CD4-positive, alpha-beta T cell treated with Interleukin-4 for 1 hour (primary cell): ENCODE measurements around the gene ZNF792.
"Not testable (repeated sequence)": the region's sequence is repeated elsewhere in the genome, so short reads cannot be mapped to it uniquely, and the experiment has no call there.

ENCODE experiments used
- DNase-seq, 2 donors: peaks; one replicate each; pipeline ENCODE4 v3.0.0-alpha.2; 2020 to 2022

Gene ZNF792

DNA sequence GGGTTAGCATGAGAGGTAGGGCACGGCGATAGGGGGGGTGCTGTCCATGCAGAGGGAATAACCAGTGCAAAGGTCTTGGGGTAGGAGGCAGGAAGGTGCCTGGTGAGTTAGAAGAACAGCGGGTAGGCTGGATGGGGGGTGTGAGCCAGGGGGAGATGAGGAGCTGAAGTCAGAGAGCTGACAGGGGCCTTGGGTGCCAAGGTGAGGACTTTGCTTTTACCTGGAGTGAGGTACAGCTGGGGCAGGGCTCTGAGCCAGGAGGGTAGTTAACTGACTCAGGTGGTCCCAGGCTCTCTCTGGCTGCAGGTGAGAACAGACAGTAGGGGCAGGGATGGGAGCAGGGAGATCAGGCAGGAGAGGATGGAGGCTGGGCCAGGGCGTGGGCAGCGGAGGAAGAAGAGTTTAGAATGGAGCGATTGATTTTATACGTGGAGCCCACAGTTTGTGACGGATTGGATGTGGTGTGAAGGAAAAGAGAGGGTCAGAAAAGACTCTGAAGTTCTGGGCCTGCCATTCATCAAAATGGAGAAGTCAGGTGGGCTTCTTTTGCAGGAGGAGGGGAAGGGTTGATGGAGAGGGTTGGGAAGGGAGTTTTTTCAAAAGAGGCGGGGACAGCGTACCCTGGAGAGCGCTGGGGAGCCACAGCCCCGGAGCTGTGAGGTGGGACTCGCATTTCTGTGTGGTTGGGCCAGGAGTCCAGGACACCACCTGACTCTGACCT is 34.9 kb upstream of the ZNF792 start:
- DNase-seq: no peak

DNA sequence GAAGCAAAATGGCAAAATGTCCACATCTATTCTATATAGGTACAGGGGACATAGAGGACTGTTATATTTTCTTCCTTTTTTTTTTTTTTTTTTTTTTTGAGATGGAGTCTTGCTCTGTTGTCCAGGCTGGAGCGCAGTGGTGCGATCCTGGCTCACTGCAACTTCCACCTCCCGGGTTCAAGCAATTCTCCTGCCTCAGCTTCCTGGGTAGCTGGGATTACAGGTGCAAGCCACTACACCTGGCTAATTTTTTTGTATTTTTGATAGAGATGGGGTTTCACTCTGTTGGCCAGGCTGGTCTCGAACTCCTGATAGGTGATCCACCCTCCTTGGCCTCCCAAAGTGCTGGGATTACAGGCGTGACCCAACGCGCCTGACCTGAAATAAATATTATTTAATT is 34.2 kb upstream of the ZNF792 start:
- not testable (repeated sequence) for DNase-seq

DNA sequence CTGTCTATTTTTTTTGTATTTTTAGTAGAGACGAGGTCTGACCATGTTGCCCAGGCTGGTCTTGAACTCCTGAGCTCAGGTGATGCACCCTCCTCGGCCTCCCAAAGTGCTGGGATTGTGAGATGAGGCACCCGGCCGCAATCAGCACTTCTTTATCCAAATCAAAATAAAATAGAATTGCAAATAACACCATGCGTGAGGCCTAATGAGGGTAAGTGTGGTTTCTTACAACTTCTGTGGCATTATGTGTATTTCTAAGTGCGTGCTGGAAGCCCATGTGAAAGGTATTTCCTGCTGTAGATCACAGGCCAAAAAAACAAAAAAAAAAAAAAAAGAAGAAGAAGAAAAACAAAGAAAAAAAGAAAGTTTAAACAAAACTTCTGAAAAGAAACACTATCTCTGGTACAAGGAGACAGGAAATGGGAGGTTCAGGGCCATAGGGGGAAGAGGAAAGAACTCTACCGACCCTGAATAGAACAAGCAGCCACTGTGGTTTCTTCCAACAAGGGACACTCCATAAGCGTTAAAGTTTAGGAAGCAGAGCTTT is 33.1 kb upstream of the ZNF792 start:
- DNase-seq: peak in 1 of 2 donors; percentile 50

DNA sequence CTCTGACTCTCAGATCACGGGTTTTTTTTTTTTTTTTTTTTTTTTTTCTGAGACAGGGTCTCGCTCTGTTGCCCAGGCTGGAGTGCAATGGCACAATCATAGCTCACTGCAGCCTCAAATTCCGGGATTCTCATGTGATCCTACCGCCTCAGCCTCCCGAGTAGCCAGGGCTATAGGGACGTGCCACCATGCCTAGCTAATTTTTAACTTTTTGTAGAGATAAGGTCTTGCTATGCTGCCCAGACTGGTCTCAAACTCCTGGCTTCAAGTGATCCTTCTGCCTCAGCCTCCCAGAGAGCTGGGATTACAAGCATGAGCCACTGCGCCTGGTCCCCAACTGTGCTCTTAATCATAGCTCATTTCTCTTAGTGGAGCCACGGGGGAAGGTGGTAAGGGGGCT is 31.5 kb upstream of the ZNF792 start:
- DNase-seq: no peak

DNA sequence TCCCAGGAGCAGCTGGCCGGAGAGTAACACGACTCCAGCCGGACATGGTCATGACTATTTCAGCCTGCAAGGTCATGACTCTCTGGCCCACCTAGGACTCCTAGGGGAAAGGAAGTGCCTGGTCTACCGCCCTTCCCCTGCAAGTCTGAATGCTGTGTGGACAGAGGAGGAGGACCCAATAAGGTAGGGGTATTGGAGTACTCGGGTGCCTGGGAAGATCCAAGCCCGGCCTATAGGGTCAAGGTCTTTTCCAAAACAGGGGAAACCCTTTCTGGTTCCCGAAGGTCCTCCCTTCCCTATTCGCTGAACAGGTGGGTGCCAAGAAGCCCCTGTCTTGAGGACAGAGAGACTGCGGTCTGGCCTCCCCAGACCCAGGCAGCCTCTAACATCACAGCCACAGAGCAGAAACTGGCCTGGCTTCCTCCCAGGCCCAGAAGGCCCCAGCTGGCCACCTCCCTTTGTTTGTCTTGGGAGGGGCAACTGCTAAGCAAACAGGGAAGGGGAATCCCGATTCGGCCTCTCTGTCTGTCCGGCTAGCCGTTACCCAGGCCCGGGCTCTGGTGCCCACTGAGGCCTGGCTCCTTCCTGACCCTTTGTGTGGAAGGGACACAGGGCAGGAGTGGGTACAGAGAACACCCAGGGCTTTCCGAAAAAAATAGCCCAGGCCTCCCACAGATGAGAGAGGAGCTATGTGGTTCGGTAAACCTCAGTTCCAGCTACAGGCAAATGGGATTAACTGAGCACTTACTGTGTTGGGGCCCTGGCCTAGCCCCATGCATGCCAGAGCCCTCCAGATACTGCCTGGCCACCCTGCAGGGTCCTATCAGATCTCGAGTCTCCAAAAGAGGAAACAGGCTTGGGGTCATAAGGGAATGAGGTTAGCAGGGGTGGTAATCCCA is 30.9 kb upstream of the ZNF792 start:
- no peak for DNase-seq

DNA sequence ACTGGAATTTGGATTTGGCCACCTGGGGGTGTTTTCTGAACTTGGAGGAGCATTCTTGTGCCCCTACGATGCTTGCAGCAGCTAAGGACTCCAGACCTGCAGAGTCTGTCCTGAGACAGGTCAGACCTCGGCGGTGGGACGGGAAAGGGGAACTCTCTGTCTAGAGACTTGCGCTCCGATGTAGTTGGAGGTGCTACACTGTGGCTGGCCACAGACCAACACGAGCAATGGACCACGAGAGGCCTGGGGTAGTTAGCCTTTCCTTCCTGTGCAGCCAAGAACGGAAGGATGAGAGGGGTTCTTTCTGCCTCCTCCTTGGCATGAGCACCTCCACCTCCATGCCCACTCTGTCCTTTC is 30.2 kb upstream of the ZNF792 start:
- DNase-seq: no peak

DNA sequence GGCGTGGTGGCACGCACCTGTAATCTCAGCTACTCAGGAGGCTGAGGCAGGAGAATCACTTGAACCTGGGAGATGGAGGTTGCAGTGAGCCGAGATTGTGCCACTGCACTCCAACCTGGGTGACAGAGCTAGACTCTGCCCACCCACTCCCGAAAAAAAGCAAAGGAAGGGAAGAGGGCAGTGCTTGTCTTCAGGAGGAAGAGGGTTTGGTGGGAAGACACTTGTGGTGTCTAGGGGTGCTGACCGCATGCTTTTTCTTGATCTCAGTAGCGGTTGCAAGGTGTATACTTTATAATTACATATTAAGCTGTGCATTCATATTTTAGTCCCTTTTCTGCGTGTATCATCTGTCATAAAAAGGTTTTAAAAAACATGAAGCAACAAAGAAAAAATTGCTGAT is 28.6 kb upstream of the ZNF792 start:
- peak in 1 of 2 donors; percentile 21 for DNase-seq

DNA sequence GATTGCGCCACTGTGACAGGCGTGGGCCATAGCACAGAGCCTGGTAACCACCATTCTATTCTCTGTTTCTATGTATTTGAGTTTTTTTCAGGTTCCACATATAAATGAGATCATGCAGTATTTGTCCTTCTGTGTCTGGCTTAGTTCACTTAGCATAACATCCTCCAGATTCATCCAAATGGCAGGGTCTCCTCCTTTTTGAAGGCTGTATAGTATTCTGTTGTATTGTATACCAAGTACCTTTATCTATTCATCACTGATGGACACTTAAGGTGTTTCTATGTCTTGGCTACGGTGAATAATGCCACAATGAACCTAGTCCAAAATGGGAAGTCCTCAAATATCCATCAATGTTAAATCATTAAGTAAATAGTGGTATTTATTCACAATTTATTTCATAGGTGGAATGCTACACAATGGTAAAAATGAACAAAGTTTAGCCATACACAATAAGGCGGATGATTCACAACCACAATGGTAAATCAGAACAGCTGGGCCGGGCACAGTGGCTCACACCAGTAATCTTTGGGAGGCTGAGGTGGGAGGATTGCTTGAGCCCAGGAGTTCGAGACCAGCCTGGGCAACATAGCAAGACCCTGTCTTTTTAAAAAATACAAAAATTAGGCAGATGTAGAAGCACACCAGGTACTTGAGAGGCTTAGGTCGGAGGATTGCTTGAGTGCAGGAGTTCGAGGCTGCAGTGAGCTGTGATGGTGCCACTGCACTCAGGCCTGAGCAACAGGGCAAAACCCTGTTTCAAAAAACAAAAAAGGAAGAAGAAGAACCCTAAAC is 27.7 kb upstream of the ZNF792 start:
- no peak for DNase-seq

DNA sequence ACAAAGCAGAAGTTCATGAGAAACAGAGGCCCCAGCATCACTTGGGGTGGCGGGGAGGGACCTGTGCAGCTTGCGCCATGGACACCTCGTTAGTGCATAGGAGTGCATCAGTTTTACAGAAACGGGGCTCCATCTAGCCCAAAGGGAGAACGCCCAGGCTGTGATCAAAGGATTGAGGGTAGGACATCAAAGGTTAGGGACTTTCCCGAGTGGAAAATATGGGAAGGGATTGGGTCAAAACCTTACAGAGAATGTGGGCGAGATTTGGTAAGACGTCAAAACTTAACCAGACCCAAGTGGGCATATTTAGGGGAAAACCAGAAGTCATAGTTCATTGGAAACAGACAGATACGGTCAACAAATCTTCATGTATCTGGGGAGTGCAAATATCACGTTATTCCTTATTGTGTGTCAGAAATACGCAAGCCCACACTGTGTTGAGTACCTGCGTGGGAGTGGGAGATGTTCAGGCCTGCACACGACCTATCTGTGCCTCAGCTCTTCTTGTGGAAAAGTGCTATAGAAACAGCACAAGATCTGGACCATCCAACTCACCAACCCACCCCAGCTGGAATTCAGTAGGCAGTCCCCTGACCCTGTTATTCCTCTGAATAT is 26.7 kb upstream of the ZNF792 start:
- peak in 1 of 2 donors; percentile 13 for DNase-seq

DNA sequence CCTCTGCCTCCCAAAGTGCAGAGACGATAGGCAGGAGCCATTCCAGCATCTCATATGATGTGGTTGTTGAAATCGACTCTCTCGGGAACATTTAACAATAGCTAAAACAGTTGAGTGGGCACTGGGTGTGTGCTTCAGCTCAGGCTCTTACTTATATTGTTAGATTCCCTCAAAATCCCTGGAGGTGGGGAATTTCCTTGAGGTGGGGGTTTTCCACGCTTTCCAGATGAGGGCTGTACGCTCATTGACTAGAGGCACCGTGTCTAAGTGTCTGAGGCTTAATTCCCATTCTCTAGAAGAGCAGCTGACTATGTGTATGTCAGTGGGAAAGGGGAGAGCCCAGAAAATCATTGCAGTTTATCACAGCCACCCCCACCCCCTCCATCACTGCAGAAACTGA is 25.3 kb upstream of the ZNF792 start:
- DNase-seq: no peak

DNA sequence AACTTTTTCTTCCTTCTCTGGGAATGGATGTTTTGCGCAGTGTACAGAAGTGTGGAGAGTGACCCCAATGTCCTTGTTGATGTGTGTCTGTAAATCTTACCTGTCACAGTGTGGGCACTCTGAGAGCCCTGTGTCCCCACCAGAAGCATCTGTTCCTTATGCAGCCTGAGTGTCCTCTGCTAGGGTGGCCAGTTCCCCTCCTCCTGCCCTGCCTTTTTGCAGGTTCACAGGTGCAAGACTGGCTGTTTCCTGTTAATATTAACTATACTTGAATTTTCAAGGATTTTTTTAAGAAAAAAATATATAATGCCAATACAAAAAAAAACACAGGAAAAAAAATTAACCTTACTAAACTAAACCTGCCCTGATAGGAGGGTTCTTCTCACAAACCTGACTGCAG is 24.1 kb upstream of the ZNF792 start:
- DNase-seq: no peak

DNA sequence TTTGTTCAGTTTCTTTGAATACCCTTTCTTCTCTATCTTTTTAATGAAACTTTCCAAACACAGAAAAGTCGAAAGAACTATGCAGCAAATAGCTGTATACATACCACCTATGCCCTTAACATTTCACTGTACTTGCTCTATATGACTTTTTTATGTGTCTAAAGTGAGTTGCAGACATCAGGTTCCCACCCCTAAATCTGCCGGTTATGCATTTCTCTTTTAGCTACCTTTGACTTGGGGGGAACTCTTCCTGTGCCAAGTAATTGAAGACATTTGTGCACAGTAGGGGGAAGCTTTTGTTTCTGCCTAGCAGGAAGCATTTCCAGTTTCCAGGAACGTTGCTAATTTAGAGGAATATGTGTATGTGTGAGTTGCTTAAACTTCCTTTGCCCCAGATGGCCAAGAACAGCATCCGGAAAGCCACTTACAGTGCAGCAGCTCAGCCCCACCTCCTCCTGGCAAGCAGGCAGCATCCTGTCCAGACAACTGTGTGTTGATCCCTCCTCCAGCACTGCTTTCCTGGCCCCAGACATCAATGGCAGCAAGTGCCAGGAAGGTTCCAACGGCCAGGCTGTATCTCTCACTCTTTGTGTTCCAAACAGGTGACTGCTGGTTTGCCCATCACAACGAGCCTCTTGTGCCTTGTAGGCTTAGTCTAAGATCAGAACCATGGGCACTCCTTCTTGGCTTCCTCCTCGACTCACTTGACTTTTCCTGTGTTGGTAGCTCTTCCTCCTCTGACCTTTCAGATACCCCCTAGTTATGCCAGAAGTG is 21.4 kb upstream of the ZNF792 start:
- DNase-seq: no peak

DNA sequence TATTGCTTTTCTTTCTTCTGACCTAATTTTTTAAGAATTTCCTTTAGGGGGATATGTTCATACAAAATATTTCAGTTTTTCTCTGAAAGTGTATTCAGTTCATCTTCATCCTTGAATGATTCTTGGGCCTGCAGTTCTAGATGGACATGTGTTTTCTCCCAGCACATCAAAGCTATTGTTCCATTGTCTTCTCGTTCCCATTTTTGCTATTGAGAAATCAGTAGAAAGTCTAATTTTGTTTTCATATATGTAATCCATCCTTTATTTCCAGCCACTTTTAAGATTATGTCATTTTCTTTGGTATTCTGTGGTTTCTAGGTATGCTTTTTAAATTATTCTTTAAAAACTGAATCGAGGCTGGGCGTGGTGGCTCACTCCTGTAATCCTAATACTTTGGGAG is 20.3 kb upstream of the ZNF792 start:
- DNase-seq: no peak

DNA sequence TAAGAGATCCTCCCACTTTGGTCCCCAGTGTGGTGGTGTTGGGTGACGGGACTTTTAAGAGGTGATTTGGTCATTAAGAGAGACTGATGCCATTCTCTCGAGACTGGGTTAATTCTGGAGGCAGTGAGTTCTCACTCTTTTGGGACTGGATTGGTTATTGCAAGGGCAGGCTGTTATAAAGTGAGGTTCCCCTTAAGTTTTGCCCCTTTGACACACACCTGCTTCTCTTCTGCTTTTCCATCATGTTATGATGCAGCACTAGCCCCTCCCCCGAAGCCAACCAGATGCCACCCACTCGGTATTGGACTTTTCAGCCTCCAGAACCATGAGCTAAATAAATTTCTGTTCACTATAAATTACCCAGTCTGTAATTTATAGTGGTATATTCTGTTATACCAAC is 19.8 kb upstream of the ZNF792 start:
- no peak for DNase-seq

DNA sequence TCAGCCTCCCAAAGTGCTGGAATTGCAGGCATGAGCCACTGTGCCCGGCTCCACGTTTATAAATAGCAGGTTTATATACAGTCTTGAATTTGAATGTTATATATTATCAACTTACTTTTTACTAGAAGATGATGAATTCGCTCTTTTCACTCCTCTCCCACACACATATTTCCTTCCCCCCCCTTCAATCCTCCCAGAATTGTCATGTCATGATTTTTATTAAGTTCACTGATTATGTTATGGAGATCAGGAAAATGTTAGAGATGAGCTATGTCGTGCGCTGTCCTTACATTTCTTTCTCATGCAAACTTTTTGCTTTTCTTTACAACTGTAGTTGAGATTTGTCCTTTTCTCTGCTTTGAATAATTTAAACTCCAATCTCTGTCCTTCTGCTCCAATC is 18.2 kb upstream of the ZNF792 start:
- DNase-seq: no peak

DNA sequence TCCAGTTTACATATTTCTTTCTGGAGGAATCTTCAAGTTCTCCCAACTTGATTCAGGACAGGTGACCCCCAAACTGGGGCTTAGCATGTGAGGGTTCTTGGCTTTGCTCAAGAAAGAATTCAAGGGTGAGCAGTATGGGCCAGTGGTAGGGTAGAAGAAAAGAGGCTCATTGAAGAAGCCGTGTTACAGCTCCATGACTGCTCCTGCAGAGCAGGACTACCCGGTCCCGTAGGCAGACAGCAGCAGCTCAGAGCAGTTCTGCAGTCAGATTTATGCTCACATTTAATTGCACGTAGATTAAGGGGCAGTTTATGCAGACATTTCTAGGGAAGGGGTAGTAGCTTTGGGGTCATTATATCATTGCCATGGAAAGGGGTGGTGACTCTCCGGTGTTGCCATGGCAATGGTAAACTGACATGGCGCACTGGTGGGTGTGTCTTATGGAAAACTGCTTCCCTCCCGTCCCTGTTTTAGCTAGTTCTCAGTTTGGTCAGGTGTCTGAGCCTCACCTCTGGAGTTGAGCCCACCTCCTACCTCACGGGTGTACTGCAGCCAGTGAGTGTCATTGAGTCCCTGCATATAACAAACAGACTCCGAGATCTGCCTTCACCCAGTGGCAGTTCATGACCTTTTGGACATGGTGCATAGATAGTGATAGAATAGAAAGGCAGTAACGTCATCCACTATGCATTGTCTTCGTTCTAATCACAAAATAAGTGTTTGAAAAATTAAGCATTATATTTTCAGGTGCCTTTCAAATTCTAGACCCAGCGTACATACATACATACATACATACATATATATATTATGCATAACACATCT is 16.0 kb upstream of the ZNF792 start:
- DNase-seq: no peak

DNA sequence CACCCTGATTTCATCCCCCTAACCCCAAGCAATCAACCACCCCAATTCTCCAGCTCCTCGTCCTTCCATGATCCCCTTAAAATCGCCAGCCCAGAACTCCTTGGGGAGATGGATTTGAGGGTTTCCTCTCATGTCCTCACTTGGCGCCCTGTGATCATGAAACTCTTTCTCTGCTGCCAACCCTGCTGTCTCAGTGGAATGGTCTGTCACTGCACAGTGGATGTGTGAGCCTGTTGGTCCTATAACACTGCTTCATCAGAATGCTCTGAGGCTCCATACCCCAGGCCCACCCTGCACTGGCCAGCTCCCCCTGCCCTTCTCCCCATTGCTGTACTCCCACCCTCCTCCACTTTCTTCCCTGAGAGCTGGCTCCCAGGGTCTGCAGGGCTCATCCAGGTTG is 12.6 kb upstream of the ZNF792 start:
- no peak for DNase-seq

DNA sequence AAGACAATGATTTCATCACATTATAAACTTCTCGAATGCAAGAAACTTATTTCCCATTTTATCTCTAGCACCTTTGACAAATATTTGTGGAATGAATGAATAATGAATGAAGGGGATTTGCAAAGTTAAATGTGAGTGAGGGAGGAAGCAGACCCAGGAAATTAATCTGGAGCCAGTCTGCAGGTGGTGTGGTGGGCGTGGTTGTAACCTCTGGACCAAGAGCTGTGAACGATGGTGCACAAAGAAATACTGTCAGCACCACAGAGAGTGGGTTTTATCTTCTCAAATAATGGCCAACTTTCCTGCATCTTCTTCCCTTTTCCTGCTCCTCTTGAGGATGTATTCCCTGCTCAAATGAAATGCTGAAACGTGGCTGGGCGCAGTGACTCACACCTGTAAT is 11.0 kb upstream of the ZNF792 start:
- no peak for DNase-seq

DNA sequence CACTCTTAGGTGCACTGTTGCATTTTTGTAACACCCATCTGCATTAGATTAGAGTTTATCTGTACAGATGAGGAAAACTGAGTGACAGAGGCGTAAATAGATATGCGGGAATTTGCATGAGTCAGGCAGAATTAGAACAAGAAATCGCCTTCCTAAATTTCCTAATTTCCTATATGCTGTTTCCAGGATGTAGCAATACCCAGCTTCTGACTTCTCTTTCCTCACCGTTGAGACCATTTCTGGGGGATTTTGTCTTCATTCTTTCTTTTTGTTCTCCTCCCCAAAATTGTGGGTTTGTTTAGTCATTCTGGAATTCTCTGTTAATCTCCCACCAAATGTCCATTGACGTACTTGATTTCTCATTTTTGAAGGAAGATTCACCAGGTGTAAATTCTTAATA is 10.6 kb upstream of the ZNF792 start:
- no peak for DNase-seq

DNA sequence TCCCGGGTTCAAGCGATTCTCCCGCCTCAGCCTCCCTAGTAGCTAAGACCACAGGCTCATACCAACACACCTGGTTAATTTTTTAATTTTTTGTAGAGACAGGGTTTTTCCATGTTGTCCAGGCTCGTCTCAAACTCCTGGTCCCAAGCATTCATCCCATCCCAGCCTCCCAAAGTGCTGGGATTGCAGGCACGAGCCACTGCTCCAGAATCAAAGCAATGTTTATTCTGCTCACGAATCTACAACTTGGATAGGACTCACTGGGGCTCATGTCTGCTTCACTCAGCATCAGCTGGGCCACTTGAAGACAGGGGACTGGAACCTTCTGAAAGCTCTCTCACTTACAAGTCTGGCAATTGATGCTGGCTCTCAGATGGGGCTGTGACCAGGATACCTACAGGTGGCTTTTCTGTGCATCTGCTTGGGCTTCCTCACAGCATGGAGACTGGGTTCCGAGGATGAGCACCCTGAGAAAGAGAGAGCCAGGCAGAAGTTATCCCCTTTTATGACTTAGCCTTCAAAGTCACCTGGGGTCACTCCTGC is 8.2 kb upstream of the ZNF792 start:
- DNase-seq: no peak
